ENCODE measurements around the gene TBC1D10A. TPM values are rescaled to one million over a fixed set of nuclear protein-coding genes. Genes with fewer than 3 reads are reported as not detected.
A peak's percentile ranks its signal among the peaks of the same experiment; 100 is the strongest.

Gene TBC1D10A
- total RNA-seq, 1 experiment from 2014 or later = 8.4 TPM

GRCh38 chr22:30325724-30326254 lies 952 bp downstream of the TBC1D10A start:
- Histone ChIP-seq H3K18ac (ENCODE audit: insufficient read length, low read depth, low read length) (no peak overlapping the region), H3K27ac (ENCODE audit: insufficient read length, low read depth, low read length) (no peak overlapping the region), H2BK120ac (ENCODE audit: low read depth, low read length, poor library complexity, severe bottlenecking) (no peak overlapping the region), H2BK5ac (ENCODE audit: insufficient read length, low read length) (no peak overlapping the region), H3K9ac (ENCODE audit: extremely low read depth, insufficient read length, low read length) (no peak overlapping the region), H3T11ph (ENCODE audit: low read length) (no peak overlapping the region), H4K8ac (replicated peaks; ENCODE audit: insufficient read length, low read depth, low read length) (no peak overlapping the region), H4K5ac (ENCODE audit: insufficient read length, low read depth, low read length) (no peak overlapping the region), H2BK12ac (ENCODE audit: insufficient read length, low read depth, low read length) (no peak overlapping the region), H3K23me2 (ENCODE audit: insufficient read length, low read depth, low read length, poor library complexity, severe bottlenecking) (peaks cover 4% of the 10 kb centered on the region), H2BK20ac (ENCODE audit: low read depth, low read length, poor library complexity, severe bottlenecking) (no peak overlapping the region), H3K56ac (ENCODE audit: insufficient read length, low read depth, low read length) (no peak overlapping the region), H2BK15ac (ENCODE audit: low read depth, low read length) (no peak overlapping the region), H3K79me1 (ENCODE audit: insufficient read depth, low read depth, low read length, poor library complexity, severe bottlenecking) (no peaks in the 10 kb centered on the region), H3K79me2 (ENCODE audit: insufficient read depth, low read length) (no peaks in the 10 kb centered on the region), H3K4me2 (ENCODE audit: insufficient read depth, insufficient read length, low read length) (peak overlapping the region; percentile 78), H3K4me1 (ENCODE audit: insufficient read depth, low read length) (no peaks in the 10 kb centered on the region), H2AK5ac (ENCODE audit: insufficient read length, low read length) (no peak overlapping the region), H4K91ac (ENCODE audit: insufficient read length, low read depth, low read length) (no peak overlapping the region), H4K20me1 (ENCODE audit: control insufficient read depth, insufficient read depth, insufficient read length) (peaks cover 2% of the 10 kb centered on the region), H2AFZ (ENCODE audit: low read length) (no peak overlapping the region), H3K4ac (ENCODE audit: low read depth, low read length) (no peak overlapping the region), H3K9me3 (ENCODE audit: control insufficient read depth, low read depth, low read length) (no peaks in the 10 kb centered on the region), H3K27me3 (ENCODE audit: insufficient read depth, low read length) (no peaks in the 10 kb centered on the region), H3K14ac (ENCODE audit: insufficient read depth, low read length) (no peak overlapping the region), H3K23ac (ENCODE audit: insufficient read length, low read depth, low read length) (no peak overlapping the region)
- WGBS (ENCODE audit: extremely low coverage, insufficient read length, low lambda C conversion rate) = no CpG with 5 or more reads among the region's 14 CpGs
- peak overlapping the region; percentile 79 to 82 for H3K4me3 Mint-ChIP-seq
- no peaks in the 10 kb centered on the region; the same call in 1 of the 2 replicates for H3K27me3 Mint-ChIP-seq (ENCODE audit: low read depth)
- H3K9me3 Mint-ChIP-seq = no peaks in the 10 kb centered on the region
- no peak overlapping the region for H3K27ac Mint-ChIP-seq
- peaks cover 2 to 6% (median 5%) of the 10 kb centered on the region in 3 experiments; a peak in 4 of 7 replicates for H3K36me3 Mint-ChIP-seq (ENCODE audit: insufficient read depth in 1 of 3, low read depth in 3 of 3)
- TF ChIP-seq, protein P1, sequence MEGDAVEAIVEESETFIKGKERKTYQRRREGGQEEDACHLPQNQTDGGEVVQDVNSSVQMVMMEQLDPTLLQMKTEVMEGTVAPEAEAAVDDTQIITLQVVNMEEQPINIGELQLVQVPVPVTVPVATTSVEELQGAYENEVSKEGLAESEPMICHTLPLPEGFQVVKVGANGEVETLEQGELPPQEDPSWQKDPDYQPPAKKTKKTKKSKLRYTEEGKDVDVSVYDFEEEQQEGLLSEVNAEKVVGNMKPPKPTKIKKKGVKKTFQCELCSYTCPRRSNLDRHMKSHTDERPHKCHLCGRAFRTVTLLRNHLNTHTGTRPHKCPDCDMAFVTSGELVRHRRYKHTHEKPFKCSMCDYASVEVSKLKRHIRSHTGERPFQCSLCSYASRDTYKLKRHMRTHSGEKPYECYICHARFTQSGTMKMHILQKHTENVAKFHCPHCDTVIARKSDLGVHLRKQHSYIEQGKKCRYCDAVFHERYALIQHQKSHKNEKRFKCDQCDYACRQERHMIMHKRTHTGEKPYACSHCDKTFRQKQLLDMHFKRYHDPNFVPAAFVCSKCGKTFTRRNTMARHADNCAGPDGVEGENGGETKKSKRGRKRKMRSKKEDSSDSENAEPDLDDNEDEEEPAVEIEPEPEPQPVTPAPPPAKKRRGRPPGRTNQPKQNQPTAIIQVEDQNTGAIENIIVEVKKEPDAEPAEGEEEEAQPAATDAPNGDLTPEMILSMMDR (conservative IDR thresholded peaks at IDR 0.05) = no peak
- DNase-seq = no peak
- H3K4me1 Mint-ChIP-seq = peaks cover 24 to 29% of the 10 kb centered on the region in 2 experiments

Measured in H9 (cell line).